Measurements from ENCODE around the gene ZIC4.

ZIC4 gene

GRCh38 chr3:147393943-147394883 is 12.1 kb downstream of the ZIC4 start:
- H3K27ac ChIP-seq, result no peak overlapping the region
- no peak for DNase-seq (ENCODE audit: low read depth, low spot score)

- H3K27ac ChIP-seq, result no peak overlapping the region
- no peak for DNase-seq (ENCODE audit: low read depth, low spot score)
These were observed 12.9 kb downstream of the ZIC4 start for GRCh38 chr3:147393261-147393942.

- H3K27ac ChIP-seq, result no peak overlapping the region
- DNase-seq (ENCODE audit: low read depth, low spot score), result no peak
These were observed 13.8 kb downstream of the ZIC4 start for GRCh38 chr3:147392625-147392946.

GRCh38 chr3:147391781-147392624 is 14.3 kb downstream of the ZIC4 start:
- DNase-seq (ENCODE audit: low read depth, low spot score), result no peak
- H3K27ac ChIP-seq, result no peak overlapping the region

GRCh38 chr3:147390589-147391569 is 15.5 kb downstream of the ZIC4 start:
- DNase-seq (ENCODE audit: low read depth, low spot score), result no peak

GRCh38 chr3:147389717-147390116 is 16.6 kb downstream of the ZIC4 start:
- no peak for DNase-seq (ENCODE audit: low read depth, low spot score)
- H3K27ac ChIP-seq, result no peak overlapping the region

More at GRCh38 chr3:147390589-147391569, 15.5 kb downstream of the ZIC4 start:
- no peak overlapping the region for H3K27ac ChIP-seq

GRCh38 chr3:147388700-147389580 is 17.4 kb downstream of the ZIC4 start:
- no peak for DNase-seq (ENCODE audit: low read depth, low spot score)

GRCh38 chr3:147387885-147388699 is 18.3 kb downstream of the ZIC4 start:
- no peak overlapping the region for H3K27ac ChIP-seq
- no peak for DNase-seq (ENCODE audit: low read depth, low spot score)

More at GRCh38 chr3:147388700-147389580, 17.4 kb downstream of the ZIC4 start:
- no peak overlapping the region for H3K27ac ChIP-seq

GRCh38 chr3:147387291-147387884 is 19.0 kb downstream of the ZIC4 start:
- H3K27ac ChIP-seq, result no peak overlapping the region
- DNase-seq (ENCODE audit: low read depth, low spot score), result no peak

GRCh38 chr3:147385059-147386012 is 21.0 kb downstream of the ZIC4 start:
- no peak for DNase-seq (ENCODE audit: low read depth, low spot score)
- H3K27ac ChIP-seq, result no peak overlapping the region

- H3K27ac ChIP-seq, result no peak overlapping the region
- no peak for DNase-seq (ENCODE audit: low read depth, low spot score)
These were observed 21.9 kb downstream of the ZIC4 start for GRCh38 chr3:147384210-147385058.

GRCh38 chr3:147383617-147384016 is 22.7 kb downstream of the ZIC4 start:
- H3K27ac ChIP-seq, result no peak overlapping the region
- DNase-seq (ENCODE audit: low read depth, low spot score), result no peak

- no peak overlapping the region for H3K27ac ChIP-seq
- DNase-seq (ENCODE audit: low read depth, low spot score), result no peak
These were observed 24.7 kb downstream of the ZIC4 start for GRCh38 chr3:147381596-147381995.

GRCh38 chr3:147380977-147381376 is 25.4 kb downstream of the ZIC4 start:
- H3K27ac ChIP-seq, result no peak overlapping the region
- no peak for DNase-seq (ENCODE audit: low read depth, low spot score)

- no peak for DNase-seq (ENCODE audit: low read depth, low spot score)
These were observed 25.9 kb downstream of the ZIC4 start for GRCh38 chr3:147380387-147380951.

More at GRCh38 chr3:147380387-147380951, 25.9 kb downstream of the ZIC4 start:
- H3K27ac ChIP-seq, result no peak overlapping the region
